K562 (cell line): ENCODE measurements around the gene IRF9. TPM values are rescaled to one million over a fixed set of nuclear protein-coding genes. Genes with fewer than 3 reads are reported as not detected.

Experiments
- ATAC-seq: fragments of 200-7000 bp; cut with Tn5 transposase; 3 replicates; pipeline ENCODE4 v1.9.1; 2020; ENCODE audit warnings: moderate library complexity
- BruUV-seq: library from RNA; stranded (reverse); fragments of 400-500 nt; replicated peaks from 2 replicates; lab custom pipeline; 2021; lab: Mats Ljungman, UMichigan
- CTCF ChIA-PET: fragments of 300-600 bp; formaldehyde crosslinking; extraction: SDS; loops from one replicate; lab custom pipeline; 2021; ENCODE audit warnings: low intra/inter-chr PET ratio; lab: Yijun Ruan, JAX
- POLR2A ChIA-PET: fragments of 300-600, 350-650 bp; sonication (Branson Sonifier 250); formaldehyde crosslinking; extraction: SDS; loops from one replicate; lab custom pipeline; 2021; ENCODE audit warnings: antibody characterized with exemption, inconsistent platforms; lab: Yijun Ruan, JAX
- DNase-seq, 4 experiments: peaks; one replicate each; pipeline versions ENCODE4 v3.0.0 to v3.0.0-alpha.2; 2011 to 2018; ENCODE audit warnings: low spot score in 3 of 4, mixed read lengths in 3 of 4; ENCODE audit errors: extremely low read depth in 1 of 4
- FAIRE-seq: peaks from 2 replicates; lab custom pipeline; 2011; peaks lifted over from hg19 to GRCh38; lab: Jason Lieb, UNC
- H2AFZ ChIP-seq: 2 replicates; pipeline ENCODE4 v1.6.0; 2011; ENCODE audit warnings: low read depth, low read length, control low read depth, inconsistent platforms
- H3K27ac ChIP-seq: fragments of 200-600 bp; 3 replicates; pipeline ENCODE4 v1.8.0; 2011; ENCODE audit warnings: low read depth, mild to moderate bottlenecking, control low read depth, inconsistent platforms, low read length, moderate library complexity, mixed read lengths; ENCODE audit errors: extremely low read depth
- H3K27me3 ChIP-seq, 2 experiments: fragments of 300-600 bp in 1 of 2; 2 replicates in 1 of 2; 3 replicates in 1 of 2; pipeline versions ENCODE4 v1.6.0 to v1.8.0; 2011; ENCODE audit warnings: inconsistent platforms in 2 of 2, low read length in 2 of 2, mild to moderate bottlenecking in 1 of 2, mixed read lengths in 1 of 2, moderate library complexity in 1 of 2; ENCODE audit not compliant: control insufficient read depth in 2 of 2, insufficient read depth in 2 of 2
- H3K36me3 ChIP-seq: fragments of 300-600 bp; 3 replicates; pipeline ENCODE4 v1.8.0; 2011; ENCODE audit warnings: mild to moderate bottlenecking, low read length, inconsistent platforms; ENCODE audit not compliant: control insufficient read depth, insufficient read depth
- H3K4me1 ChIP-seq, 2 experiments: fragments of 200-600 bp in 1 of 2; replicated peaks in 1 of 2; 2 replicates in 1 of 2; 3 replicates in 1 of 2; pipeline versions ENCODE4 v1.5.1 to v1.8.0; 2011; ENCODE audit warnings: inconsistent platforms in 2 of 2, low read length in 2 of 2, mild to moderate bottlenecking in 1 of 2, mixed read lengths in 1 of 2, moderate library complexity in 1 of 2; ENCODE audit not compliant: control insufficient read depth in 2 of 2, insufficient read depth in 2 of 2
- H3K4me2 ChIP-seq: 2 replicates; pipeline ENCODE4 v1.6.1; 2011; ENCODE audit warnings: low read length, control low read depth, inconsistent platforms, mixed read lengths; ENCODE audit not compliant: insufficient read depth
- H3K4me3 ChIP-seq: fragments of 200-600 bp; sonication (generic), shearing (Covaris generic); 2 replicates; pipeline ENCODE4 v1.5.1; 2016; ENCODE audit warnings: control low read depth, inconsistent platforms
- H3K79me2 ChIP-seq: fragments of 200-600 bp; 3 replicates; pipeline ENCODE4 v1.8.0; 2011; ENCODE audit warnings: low read length, inconsistent platforms; ENCODE audit not compliant: control insufficient read depth, insufficient read depth
- H3K9ac ChIP-seq, 2 experiments: 2 replicates each; pipeline versions ENCODE4 v1.6.0 to v1.6.1; 2011; ENCODE audit warnings: low read depth in 2 of 2, low read length in 2 of 2, control low read depth in 1 of 2, inconsistent platforms in 1 of 2, mild to moderate bottlenecking in 1 of 2, mixed read lengths in 1 of 2; ENCODE audit not compliant: insufficient read depth in 1 of 2
- H3K9me1 ChIP-seq: one replicate; pipeline ENCODE4 v1.6.0; 2011; ENCODE audit warnings: inconsistent platforms, mild to moderate bottlenecking, low read length, moderate library complexity; ENCODE audit not compliant: control insufficient read depth, insufficient read depth
- H3K9me3 ChIP-seq: replicated peaks from 2 replicates; pipeline ENCODE4 v1.5.1; 2011; ENCODE audit warnings: low read depth, low read length, inconsistent platforms; ENCODE audit not compliant: control insufficient read depth, insufficient read depth
- H4K20me1 ChIP-seq: replicated peaks from 2 replicates; pipeline ENCODE4 v1.6.1; 2011; ENCODE audit warnings: low read length, inconsistent platforms, mixed read lengths; ENCODE audit not compliant: control insufficient read depth, insufficient read depth
- CBFA2T3 ChIP-seq: fragments of 450-650 bp; IDR thresholded peaks from 2 replicates; pipeline ENCODE4 v1.6.1; 2017
- CREB3 ChIP-seq: fragments of 450-650 bp; conservative IDR thresholded peaks from 2 replicates; pipeline ENCODE4 v1.6.1; 2016; ENCODE audit warnings: missing genetic modification characterization, low read depth, mild to moderate bottlenecking, missing compliant biosample characterization, moderate library complexity
- E2F3 ChIP-seq: fragments of 250-450 bp; sonication (Bioruptor Pico); IDR thresholded peaks from 2 replicates; pipeline ENCODE4 v1.4.0; 2020; ENCODE audit warnings: mild to moderate bottlenecking
- ELK3 ChIP-seq: fragments of 450-650 bp; formaldehyde crosslinking; IDR thresholded peaks from 2 replicates; pipeline ENCODE4 v1.4.0; 2020; ENCODE audit warnings: mild to moderate bottlenecking
- HNRNPH1 ChIP-seq: fragments of 200-400 bp; formaldehyde crosslinking; optimal IDR thresholded peaks from 2 replicates; pipeline ENCODE3; 2017; ENCODE audit warnings: low read depth, mild to moderate bottlenecking, low read length, moderate library complexity
- KLF1 ChIP-seq: fragments of 450-650 bp; IDR thresholded peaks from 2 replicates; pipeline ENCODE4 v1.6.1; 2016; ENCODE audit warnings: missing genetic modification characterization, missing compliant biosample characterization
- PHF21A ChIP-seq: fragments of 450-650 bp; IDR thresholded peaks from 2 replicates; pipeline ENCODE4 v1.6.1; 2017; ENCODE audit warnings: low read depth, borderline replicate concordance
- SIX5 ChIP-seq, 2 experiments: IDR thresholded peaks; 2 replicates each; pipeline ENCODE4 v1.6.1; 2011; ENCODE audit warnings: low read length in 2 of 2, borderline replicate concordance in 1 of 2, low read depth in 1 of 2, mild to moderate bottlenecking in 1 of 2, moderate library complexity in 1 of 2; ENCODE audit not compliant: insufficient read depth in 1 of 2
- SNIP1 ChIP-seq: fragments of 450-650 bp; IDR thresholded peaks from 2 replicates; pipeline ENCODE4 v1.7.1; 2017; ENCODE audit warnings: low read depth, mild to moderate bottlenecking
- SUPT5H ChIP-seq: fragments of 450-650 bp; IDR thresholded peaks from 2 replicates; pipeline ENCODE4 v1.6.1; 2016
- TAL1 ChIP-seq: fragments of 450-650 bp; IDR thresholded peaks from 2 replicates; pipeline ENCODE4 v1.6.1; 2016; ENCODE audit warnings: mild to moderate bottlenecking
- TCF7 ChIP-seq: sonication (generic); IDR thresholded peaks from 2 replicates; pipeline ENCODE4 v1.6.1; 2016; ENCODE audit warnings: antibody characterized with exemption, borderline replicate concordance
- ZBTB11 ChIP-seq, 3 experiments: fragments of 200-800 bp in 1 of 3; fragments of 250-450 bp in 1 of 3; fragments of 450-650 bp in 1 of 3; sonication (Bioruptor Pico) in 1 of 3; sonication (Bioruptor generic) in 1 of 3; formaldehyde crosslinking in 1 of 3; IDR thresholded peaks; 2 replicates each; pipeline versions ENCODE4 v1.6.1 to v1.8.0; 2016 to 2022; ENCODE audit warnings: mild to moderate bottlenecking in 2 of 3, missing genetic modification characterization in 2 of 3, missing compliant biosample characterization in 1 of 3, moderate library complexity in 1 of 3
- ZFP1 ChIP-seq: fragments of 450-650 bp; formaldehyde crosslinking; IDR thresholded peaks from 2 replicates; pipeline ENCODE4 v1.4.0; 2020; ENCODE audit warnings: mild to moderate bottlenecking, mixed read lengths
- ZNF778 ChIP-seq: fragments of 450-650 bp; formaldehyde crosslinking; IDR thresholded peaks from 2 replicates; pipeline ENCODE4 v1.4.0; 2020; ENCODE audit warnings: mild to moderate bottlenecking, moderate library complexity
- ZNF785 ChIP-seq: fragments of 250-450 bp; sonication (Bioruptor Pico); IDR thresholded peaks from 2 replicates; pipeline ENCODE4 v1.4.0; 2020; ENCODE audit warnings: mild to moderate bottlenecking
- WGBS: fragments of 100-300 bp; shearing (Covaris generic); methylation state at CpG from one replicate; pipeline ENCODE4 v1.1.6; 2016; ENCODE audit warnings: low coverage, mixed read lengths; ENCODE audit not compliant: insufficient coverage; ENCODE audit errors: missing lambda C conversion rate; 5-methylcytosine and 5-hydroxymethylcytosine counted together
- in situ Hi-C: fragments of 300-500 bp; cut with MboI; formaldehyde crosslinking; loops from 4 replicates; pipeline ENCODE4 v1.15.0; 2018; ENCODE audit warnings: inconsistent platforms, mixed read lengths
- intact Hi-C: fragments of 100-400 bp; cut with micrococcal nuclease; formaldehyde crosslinking; loops from 2 replicates; pipeline ENCODE4 v1.14.2; 2022
- polyA plus RNA-seq, 8 experiments: library from polyadenylated mRNA; depleted of rRNA in 4 of 8; stranded (reverse) in 5 of 8; unstranded in 3 of 8; fragments of >200 nt; fragmentation: Nextera tagmentation in 2 of 8; fragmentation: Illumina TruSeq in 1 of 8; extraction: Ambion mirVana in 2 of 8; extraction: Trizol in 1 of 8; gene quantifications; 2 replicates each; pipeline versions ENCODE4 v1.2.1 to v1.2.3, GENCODE V29; 2011 to 2014; ENCODE audit warnings: inconsistent platforms in 1 of 8, missing spikeins in 1 of 8
- total RNA-seq, 7 experiments: library from RNA; depleted of rRNA in 6 of 7; stranded (reverse); fragments of >200 nt in 6 of 7; fragmentation: Illumina TruSeq in 2 of 7; extraction: Trizol in 2 of 7; gene quantifications; 2 replicates each; pipeline versions ENCODE4 v1.2.1 to v1.2.3, GENCODE V29; 2011 to 2021; ENCODE audit warnings: low replicate concordance in 1 of 7

Gene IRF9
- total and polyA plus RNA-seq, 9 of the 15 experiments (the other 6 are each of a cell fraction or from before 2014, with no cell fraction given), result 0.79 to 14.8 (median 6.1) TPM

GRCh38 chr14:24212924-24213865, 52.1 kb downstream of the IRF9 start, which contains the start of gene CHMP4A:
Gene CHMP4A (minus strand): TSS chr14:24213488. CDS start chr14:24213439, 49 bp downstream.
- Histone ChIP-seq H3K9me1 (no peaks in the 10 kb centered on the region), H4K20me1 (no peaks in the 10 kb centered on the region), H3K79me2 (peaks cover 26% of the 10 kb centered on the region), H3K4me1 (peaks cover 4 to 13% of the 10 kb centered on the region in 2 experiments; a peak in 4 of 5 replicates), H3K9ac (peak within 1 kb of the TSS; percentile 95 to 96), H3K36me3 (peaks cover 40% of the 10 kb centered on the region; the same call in 2 of the 3 replicates), H3K4me3 (peak within 1 kb of the TSS; percentile 85), H2AFZ (peak within 1 kb of the TSS; percentile 94), H3K27me3 (no peaks in the 10 kb centered on the region), H3K4me2 (peak within 1 kb of the TSS; percentile 94), H3K27ac (peak within 1 kb of the TSS; percentile 98), H3K9me3 (no peaks in the 10 kb centered on the region)
- ChIA-PET CTCF (no interaction called here), POLR2A (interaction anchor here (0.5 to 3.6 kb wide), 10 partner anchors 9 to 159 kb away, joined by 3 to 21 read pairs (median 4); partner anchors contain the start of genes DCAF11, TINF2 and TM9SF1)
- no TSS peak for BruUV-seq
- intact Hi-C loops, result no loop called here
- ATAC-seq, result peak; percentile 94
- 1% methylated on average over 29 of the region's 53 CpGs for WGBS
- in situ Hi-C loops, result no loop called here
- peak; percentile 95 for FAIRE-seq
- peak; percentile 87 to 97 (median 90) for DNase-seq
- TF ChIP-seq CBFA2T3 (no peak), ZFP1 (CRISPR knock-in tag) (no peak), ZBTB11 (CRISPR knock-in tag; IDR thresholded peaks at IDR 0.05) (peak in 1 of 3 experiments; percentile 66; a peak in 2 of 6 replicates), SUPT5H (peak; percentile 97), ZNF785 (CRISPR knock-in tag) (no peak), TCF7 (0 out of 2 replicates have a peak, but pooled peaks have one; percentile 20), ELK3 (CRISPR knock-in tag) (no peak), PHF21A (0 out of 2 replicates have a peak, but pooled peaks have one; percentile 7), E2F3 (CRISPR knock-in tag) (no peak; the same call in 1 of the 2 replicates), SIX5 (IDR thresholded peaks at IDR 0.05; ENCODE audit: borderline replicate concordance in 1 of 2, insufficient read depth in 1 of 2, low read depth in 1 of 2, low read length in 2 of 2) (no peak), HNRNPH1 (no peak), CREB3 (tag) (no peak), KLF1 (tag) (no peak), SNIP1 (no peak), TAL1 (no peak), ZNF778 (no peak)
